GM12873 (cell line): ENCODE data around the gene ST6GALNAC4.

Experiments
- TF ChIP-seq, protein P1 (sequence below): IDR thresholded peaks from 2 replicates; pipeline ENCODE4 v1.5.1; 2012; ENCODE audit warnings: low read depth, mild to moderate bottlenecking, moderate library complexity, low read length, control low read depth; ENCODE audit not compliant: insufficient read depth; ENCODE audit errors: missing control alignments

The ST6GALNAC4 gene

DNA sequence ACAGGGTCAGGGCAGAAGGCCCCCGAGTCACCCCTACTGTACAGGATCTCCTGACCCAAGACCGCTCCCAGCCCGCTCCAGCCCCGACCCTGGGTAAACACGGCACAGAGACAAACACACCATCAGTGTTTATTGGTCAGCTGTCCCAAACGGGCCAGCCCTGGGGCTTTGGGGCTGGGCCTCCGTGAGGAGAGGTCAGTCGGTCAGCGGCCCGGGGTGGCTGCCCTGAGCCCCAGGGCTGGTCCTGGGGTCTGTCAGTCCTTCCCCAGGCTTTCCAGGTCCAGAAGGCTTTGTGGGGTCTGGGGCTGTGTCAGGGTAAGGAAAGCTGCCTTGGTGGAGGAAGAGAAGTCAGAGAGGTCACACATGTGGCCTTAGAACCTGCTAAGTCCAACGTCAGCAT is 18.1 kb upstream of the ST6GALNAC4 start:
- TF ChIP-seq, protein P1, sequence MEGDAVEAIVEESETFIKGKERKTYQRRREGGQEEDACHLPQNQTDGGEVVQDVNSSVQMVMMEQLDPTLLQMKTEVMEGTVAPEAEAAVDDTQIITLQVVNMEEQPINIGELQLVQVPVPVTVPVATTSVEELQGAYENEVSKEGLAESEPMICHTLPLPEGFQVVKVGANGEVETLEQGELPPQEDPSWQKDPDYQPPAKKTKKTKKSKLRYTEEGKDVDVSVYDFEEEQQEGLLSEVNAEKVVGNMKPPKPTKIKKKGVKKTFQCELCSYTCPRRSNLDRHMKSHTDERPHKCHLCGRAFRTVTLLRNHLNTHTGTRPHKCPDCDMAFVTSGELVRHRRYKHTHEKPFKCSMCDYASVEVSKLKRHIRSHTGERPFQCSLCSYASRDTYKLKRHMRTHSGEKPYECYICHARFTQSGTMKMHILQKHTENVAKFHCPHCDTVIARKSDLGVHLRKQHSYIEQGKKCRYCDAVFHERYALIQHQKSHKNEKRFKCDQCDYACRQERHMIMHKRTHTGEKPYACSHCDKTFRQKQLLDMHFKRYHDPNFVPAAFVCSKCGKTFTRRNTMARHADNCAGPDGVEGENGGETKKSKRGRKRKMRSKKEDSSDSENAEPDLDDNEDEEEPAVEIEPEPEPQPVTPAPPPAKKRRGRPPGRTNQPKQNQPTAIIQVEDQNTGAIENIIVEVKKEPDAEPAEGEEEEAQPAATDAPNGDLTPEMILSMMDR: no peak

DNA sequence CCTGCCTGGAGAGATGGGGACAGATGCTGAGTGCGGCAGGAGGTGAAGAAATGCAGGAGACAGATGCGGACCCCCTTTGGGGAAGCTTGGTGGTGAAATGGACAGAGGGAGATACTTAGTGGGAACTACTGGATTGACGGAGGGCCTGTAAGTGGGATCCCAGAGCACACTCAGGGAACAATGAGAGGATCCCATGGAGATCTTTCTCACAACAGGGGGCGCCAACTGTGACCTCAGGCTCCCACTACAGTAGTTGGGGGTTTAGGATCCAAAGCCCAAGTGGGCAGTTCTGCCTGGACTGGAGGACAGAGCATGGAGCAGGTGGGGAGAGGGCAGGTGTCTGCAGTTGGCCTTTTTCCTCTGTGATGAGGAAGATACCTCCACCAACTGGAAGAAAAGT is 17.4 kb upstream of the ST6GALNAC4 start:
- TF ChIP-seq, protein P1: no peak

DNA sequence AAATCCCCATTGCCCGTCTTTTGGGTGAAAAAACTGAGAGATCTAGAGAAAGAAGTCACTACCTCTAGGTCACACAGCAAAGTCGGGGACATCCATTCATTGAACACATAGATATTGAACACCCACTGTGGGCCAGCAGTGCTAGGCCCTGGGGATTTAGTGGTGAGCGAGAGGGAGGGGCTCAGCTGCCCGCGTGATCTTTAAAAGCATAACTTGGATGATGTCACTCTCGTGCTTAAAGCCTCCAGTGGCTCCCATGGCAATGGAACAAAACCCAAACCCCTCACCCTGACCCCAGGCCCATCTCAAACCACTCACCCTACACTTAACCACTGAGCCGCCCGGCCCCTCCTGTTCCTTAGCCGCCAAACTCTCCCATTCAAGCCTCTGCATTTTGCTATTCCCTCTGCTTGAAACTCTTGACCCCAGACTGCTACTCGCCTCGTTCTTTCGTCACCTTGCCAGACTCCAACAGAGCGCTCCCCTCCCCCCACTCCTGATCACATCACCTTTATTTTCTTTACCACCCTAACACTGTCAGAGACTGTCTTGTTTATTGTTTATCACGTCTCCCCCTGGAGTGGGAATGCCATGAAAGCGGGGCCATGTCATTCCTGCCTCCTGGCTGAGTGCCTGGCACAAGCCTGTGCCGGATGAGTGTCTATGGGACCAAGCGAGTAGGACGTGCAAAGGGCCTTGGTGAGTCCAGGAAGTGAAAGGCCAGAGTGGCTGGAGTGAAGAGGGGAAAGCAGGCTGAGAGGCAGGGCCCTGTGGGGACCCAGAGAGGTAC is 14.4 kb upstream of the ST6GALNAC4 start:
- TF ChIP-seq, protein P1: no peak

DNA sequence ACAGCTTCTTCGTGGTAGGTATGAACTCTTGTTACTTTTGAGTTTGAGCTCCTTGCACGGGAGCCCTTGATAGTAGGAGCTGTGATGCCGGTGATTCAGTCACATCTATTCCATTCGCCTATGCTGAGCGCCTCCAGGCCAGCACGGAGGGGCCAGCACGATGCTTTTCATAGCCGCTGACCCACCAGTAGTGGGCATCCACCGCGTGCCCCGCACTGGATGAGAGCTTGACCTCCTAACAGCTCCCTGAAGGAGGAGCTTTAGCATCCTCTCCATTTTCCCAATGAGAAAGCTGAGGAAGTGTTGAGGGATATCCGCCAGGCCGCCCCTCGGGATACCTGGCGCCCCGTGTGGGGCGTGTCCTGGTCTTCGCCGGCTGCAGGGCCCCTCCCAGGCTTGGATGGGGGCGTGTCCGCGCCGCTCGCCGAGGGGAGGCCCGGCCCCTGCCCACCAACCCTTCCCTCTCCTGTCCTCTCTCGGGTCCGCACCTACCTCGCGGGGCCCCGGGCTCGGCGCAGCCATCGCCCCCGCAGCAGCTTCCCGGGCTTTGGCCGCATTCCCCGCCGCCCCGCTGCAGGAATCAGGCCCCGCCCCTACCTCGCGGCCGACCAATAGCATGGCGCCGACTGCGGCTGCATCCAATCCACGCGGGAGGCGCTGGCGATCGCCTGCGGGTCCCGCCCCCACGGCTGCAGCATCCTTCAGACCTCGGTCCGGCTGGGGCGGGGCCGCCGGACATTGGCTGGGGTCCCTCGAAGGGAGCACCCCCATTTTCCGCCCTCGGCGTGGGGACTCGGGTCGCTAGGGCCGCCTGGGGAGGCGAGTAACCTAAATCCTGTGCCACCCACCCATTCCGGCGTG is 13.6 kb upstream of the ST6GALNAC4 start, which contains the start of gene PIP5KL1:
Gene PIP5KL1 (minus strand): TSS at position 547 of the 861 bp plus-strand sequence. CDS start 25 bp downstream, at position 522.
- TF ChIP-seq, protein P1: no peak

DNA sequence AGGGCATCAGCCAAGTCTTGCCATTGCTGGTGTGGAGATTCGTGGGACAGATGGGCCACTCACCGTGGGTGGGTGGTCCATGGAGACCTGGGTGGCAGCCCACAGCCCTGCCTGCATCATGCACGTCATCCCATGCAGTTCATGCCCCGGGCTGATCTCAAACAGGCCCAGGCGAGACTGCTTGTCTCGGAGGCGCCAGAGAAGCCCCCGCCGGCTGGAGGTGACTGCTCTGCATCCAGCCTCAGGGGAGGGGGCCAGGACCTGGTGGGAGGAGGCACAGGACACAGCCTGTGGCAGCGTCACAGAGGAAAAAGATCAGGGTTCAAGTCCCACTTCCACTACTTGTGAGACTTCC is 12.8 kb upstream of the ST6GALNAC4 start:
- TF ChIP-seq, protein P1: no peak

DNA sequence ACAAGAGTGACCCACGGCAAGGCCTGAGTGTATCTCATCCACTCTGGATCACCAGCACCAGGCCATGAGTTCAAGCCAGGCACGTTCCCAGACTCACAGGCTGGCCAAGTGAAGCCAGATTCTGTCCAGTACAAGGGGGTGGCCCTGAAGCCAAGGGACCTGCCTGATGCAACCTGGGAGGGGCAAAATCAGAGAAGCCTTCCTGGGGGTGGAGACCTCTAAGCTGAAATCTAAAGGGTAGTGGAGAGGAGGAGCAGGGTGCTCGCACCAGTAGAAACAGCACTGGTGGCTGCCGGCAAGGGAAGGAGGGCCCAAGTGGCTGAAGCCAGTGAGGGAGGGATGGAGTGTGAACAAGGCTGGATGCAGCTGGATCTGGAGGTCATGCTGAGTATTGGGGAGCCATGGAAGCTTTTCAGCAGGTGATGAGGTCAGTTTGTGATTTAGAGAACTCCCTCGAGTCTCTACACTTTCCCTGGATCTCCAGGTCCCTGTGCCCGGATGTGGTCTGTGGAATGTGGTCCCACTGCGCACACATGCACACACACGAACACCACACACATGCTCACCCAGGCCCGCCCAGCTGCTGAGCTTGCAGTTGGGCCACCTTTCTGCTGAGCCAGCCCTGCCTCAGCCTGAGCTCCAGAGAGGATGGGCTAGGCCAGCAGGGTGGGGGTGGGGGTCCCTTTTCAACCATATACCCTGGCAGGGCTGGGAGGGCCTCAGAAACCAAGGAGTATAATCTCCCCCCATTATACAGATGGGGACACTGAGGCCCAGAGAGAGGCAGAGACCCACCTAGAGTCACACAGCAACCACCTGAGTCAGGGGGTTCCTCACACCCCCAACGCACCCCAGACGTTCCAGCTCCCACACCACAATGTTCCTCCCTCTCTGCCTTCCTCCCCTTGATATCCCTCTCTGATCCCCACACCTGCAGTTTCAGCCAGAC is 12.1 kb upstream of the ST6GALNAC4 start:
- TF ChIP-seq, protein P1: no peak
